Pancreas (tissue), 10 donors: ENCODE results near the gene STK17A. TPM values are rescaled to one million over a fixed set of nuclear protein-coding genes. Genes with fewer than 3 reads are reported as not detected.

Source experiments
- ATAC-seq, 4 donors: fragments of 200-7000 bp; cut with Tn5 transposase; one replicate each; pipeline versions ENCODE4 v1.8.0 to v1.9.1; 2020; ENCODE audit warnings: mild to moderate bottlenecking in 4 of 4, moderate library complexity in 4 of 4
- DNase-seq, 6 donors: peaks; one replicate each; pipeline ENCODE4 v3.0.0-alpha.2; 2020
- FAIRE-seq: peaks from 2 replicates; lab custom pipeline; 2012; peaks lifted over from hg19 to GRCh38; lab: Jason Lieb, UNC
- H3K27ac ChIP-seq, 4 donors: fragments of 200-600 bp; sonication (generic); 1 replicate in 3 of 4; 2 replicates in 1 of 4; pipeline versions ENCODE4 v1.5.0 to v1.8.0; 2020
- H3K27me3 ChIP-seq, 4 donors: fragments of 200-600 bp; one replicate each; pipeline ENCODE4 v1.8.0; 2021
- H3K36me3 ChIP-seq, 3 donors: fragments of 200-600 bp; sonication (generic) in 1 of 3; one replicate each; pipeline versions ENCODE4 v1.5.0 to v1.8.0; 2020 to 2021
- H3K4me1 ChIP-seq, 3 donors: fragments of 200-600 bp; one replicate each; pipeline ENCODE4 v1.8.0; 2021
- H3K4me3 ChIP-seq, 4 donors: fragments of 200-600 bp; sonication (generic) in 2 of 4; one replicate each; pipeline versions ENCODE4 v1.5.0 to v1.8.0; 2020 to 2021
- H3K9me3 ChIP-seq, 4 donors: fragments of 200-600 bp; one replicate each; pipeline ENCODE4 v1.8.0; 2021
- WGBS, 2 donors: extraction: QIAGEN DNeasy Blood & Tissue Kit; methylation state at CpG; one replicate each; pipeline ENCODE4 v1.1.7; 2013; 5-methylcytosine and 5-hydroxymethylcytosine counted together
- intact Hi-C, 3 donors: fragments of 100-400 bp; cut with DNase I; formaldehyde crosslinking; loops; one replicate each; pipeline versions ENCODE4 v1.11.1 to v1.14.2; 2022
- polyA plus RNA-seq, 2 donors: library from polyadenylated mRNA; stranded (reverse); fragments of 200-250 nt; gene quantifications; one replicate each; pipeline ENCODE4 v1.2.3, GENCODE V29; 2013
- total RNA-seq, 6 donors: library from RNA; stranded (reverse); fragmentation: NEBNext Ultra II Directional in 4 of 6; extraction: Animal tissue kit (Norgen Biotek cat#: 25700) in 4 of 6; gene quantifications; one replicate each; pipeline versions ENCODE4 v1.2.1 to v1.2.4, GENCODE V29; 2021 to 2023
- TF ChIP-seq, protein P1 (sequence below), 4 donors: fragments of 200-600 bp; sonication (generic) in 3 of 4; IDR thresholded peaks; one replicate each; pipeline versions ENCODE4 v1.5.0 to v1.8.0; 2021; ENCODE audit warnings: antibody characterized with exemption in 4 of 4
- donor health status: healthy with polysubstance abuse.
- donor health status: DM: no; HTN: no; CAD: no; lungs with moderate emphysema.
- donor health status: DM: no; HTN: no; CAD: no.
- donor health status: control.
- donor health status: control.
- donor health status: Bipolar disorder and iron deficiency.
- donor health status: DM: yes; HTN: yes; CAD: no.
- donor health status: DM: no; HTN: no; CAD: no.
- donor health status: DM: no; HTN: no; CAD: no.
- donor health status: DM: yes; HTN: yes; CAD: no.

STK17A gene
- total and polyA plus RNA-seq, 8 donors, result 7.0 to 19.3 (median 11.2) TPM

DNA sequence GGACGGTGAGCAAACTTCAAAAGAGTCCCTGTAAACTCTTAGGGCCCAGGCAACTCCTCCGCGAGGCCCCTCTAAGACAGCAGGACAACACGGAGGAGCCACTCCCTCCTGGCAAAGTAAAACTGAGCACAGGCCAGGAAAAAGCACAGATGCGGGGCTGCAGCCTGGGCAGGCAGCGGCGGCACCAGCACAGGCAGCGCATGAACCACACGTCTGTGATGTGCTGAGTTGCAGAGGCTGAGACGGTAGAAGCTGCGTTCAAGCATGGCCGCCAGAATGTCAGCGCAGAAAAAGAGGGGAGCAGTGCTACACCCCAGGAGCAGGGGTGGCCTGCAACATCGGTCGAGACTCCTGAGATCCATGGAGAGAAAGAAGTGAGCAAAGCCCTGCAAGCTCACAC is 46.1 kb upstream of the STK17A start:
- TF ChIP-seq, protein P1, sequence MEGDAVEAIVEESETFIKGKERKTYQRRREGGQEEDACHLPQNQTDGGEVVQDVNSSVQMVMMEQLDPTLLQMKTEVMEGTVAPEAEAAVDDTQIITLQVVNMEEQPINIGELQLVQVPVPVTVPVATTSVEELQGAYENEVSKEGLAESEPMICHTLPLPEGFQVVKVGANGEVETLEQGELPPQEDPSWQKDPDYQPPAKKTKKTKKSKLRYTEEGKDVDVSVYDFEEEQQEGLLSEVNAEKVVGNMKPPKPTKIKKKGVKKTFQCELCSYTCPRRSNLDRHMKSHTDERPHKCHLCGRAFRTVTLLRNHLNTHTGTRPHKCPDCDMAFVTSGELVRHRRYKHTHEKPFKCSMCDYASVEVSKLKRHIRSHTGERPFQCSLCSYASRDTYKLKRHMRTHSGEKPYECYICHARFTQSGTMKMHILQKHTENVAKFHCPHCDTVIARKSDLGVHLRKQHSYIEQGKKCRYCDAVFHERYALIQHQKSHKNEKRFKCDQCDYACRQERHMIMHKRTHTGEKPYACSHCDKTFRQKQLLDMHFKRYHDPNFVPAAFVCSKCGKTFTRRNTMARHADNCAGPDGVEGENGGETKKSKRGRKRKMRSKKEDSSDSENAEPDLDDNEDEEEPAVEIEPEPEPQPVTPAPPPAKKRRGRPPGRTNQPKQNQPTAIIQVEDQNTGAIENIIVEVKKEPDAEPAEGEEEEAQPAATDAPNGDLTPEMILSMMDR (IDR thresholded peaks at IDR 0.05), result no peak
- Histone ChIP-seq H3K36me3 (no peaks in the 10 kb centered on the region), H3K27ac (no peak overlapping the region), H3K4me3 (no peak overlapping the region), H3K27me3 (no peaks in the 10 kb centered on the region), H3K4me1 (no peaks in the 10 kb centered on the region), H3K9me3 (no peaks in the 10 kb centered on the region)
- FAIRE-seq (no peak), DNase-seq (no peak), ATAC-seq (no peak)
- 81 to 90% methylated on average over 15 of the region's 15 CpGs for WGBS, 2 donors
- intact Hi-C loops, result no loop called here

DNA sequence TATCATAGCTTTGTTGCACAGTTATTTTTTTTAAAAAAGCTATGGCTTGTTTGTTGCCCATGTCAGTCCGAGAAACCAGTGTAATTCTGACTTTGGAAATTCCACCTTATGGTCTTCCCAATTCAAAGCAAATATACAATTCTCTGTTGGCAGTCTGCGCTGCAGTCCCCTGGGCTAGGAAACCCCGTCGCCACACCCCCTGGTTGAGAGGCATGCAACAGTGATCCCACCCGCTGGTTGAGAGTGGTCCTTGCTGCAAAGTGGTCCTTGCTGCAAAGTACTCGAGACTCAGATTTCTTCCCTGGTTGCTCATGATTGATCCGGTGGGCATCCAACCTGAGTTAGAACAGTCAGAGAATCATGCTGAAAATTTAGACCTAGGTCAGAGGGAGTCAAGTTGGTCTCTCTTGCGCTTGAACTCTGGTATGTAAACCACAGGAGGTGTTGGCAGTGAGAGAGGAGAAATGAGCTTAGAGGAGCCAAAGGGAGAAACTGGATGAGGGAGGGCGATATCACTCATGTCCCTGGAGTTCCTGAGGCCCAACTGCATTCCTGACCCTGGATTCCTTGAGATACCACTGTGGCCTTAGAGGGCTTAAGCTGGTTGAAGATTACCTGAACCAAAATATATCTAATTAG is 45.0 kb upstream of the STK17A start:
- DNase-seq (no peak), FAIRE-seq (no peak), ATAC-seq (no peak)
- H3K9me3 ChIP-seq, result no peaks in the 10 kb centered on the region
- H3K27ac ChIP-seq, result no peak overlapping the region
- no peak overlapping the region for H3K4me3 ChIP-seq
- intact Hi-C loops, result no loop called here
- no peaks in the 10 kb centered on the region for H3K36me3 ChIP-seq
- H3K27me3 ChIP-seq, result no peaks in the 10 kb centered on the region
- no peaks in the 10 kb centered on the region for H3K4me1 ChIP-seq
- TF ChIP-seq, protein P1 (IDR thresholded peaks at IDR 0.05), result no peak
- WGBS, 2 donors, result 79 to 88% methylated on average over 9 of the region's 9 CpGs

DNA sequence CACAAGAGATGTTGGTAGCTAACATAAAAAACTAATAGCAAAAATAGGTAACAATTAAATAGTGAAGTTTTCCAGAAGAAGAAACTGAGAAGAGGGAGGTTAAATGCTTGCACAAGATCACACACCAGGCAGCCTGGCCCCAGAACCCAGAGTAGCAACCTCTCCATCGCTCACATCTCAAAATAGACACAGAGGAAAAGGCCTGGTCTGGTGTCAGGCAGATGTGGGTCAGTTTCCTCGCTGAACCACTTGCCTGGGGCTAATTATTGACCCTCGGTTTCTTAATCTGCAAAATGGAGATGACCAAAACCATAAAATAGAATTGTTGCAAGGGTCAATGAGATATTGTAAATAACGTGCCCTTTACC is 44.5 kb upstream of the STK17A start:
- TF ChIP-seq, protein P1 (IDR thresholded peaks at IDR 0.05), result no peak
- Histone ChIP-seq H3K9me3 (no peaks in the 10 kb centered on the region), H3K27me3 (no peaks in the 10 kb centered on the region), H3K4me1 (no peaks in the 10 kb centered on the region), H3K36me3 (no peaks in the 10 kb centered on the region), H3K27ac (no peak overlapping the region), H3K4me3 (no peak overlapping the region)
- no peak for DNase-seq
- FAIRE-seq, result no peak
- ATAC-seq, result no peak
- WGBS, 2 donors, result 63 to 64% methylated on average over 4 of the region's 4 CpGs
- intact Hi-C loops, result no loop called here

DNA sequence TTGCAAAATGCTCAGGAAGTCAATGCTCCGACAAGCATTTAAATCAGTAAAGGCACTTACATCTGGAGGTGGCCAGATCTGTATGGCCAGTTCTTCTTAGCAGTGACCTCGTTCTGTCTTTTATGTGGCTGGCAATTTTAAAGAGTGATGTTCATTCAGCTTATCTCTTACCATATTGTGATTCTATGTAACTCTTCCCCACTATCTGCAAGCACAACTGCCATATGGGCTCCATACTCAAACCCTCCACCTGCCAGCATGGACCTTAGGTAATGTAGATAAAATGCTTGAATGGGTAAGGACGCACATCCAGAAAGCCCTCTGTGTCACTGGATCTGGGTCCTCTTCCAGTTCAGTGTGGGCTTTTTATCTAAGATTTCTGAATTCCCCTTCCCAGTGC is 42.4 kb upstream of the STK17A start:
- Histone ChIP-seq H3K4me1 (no peaks in the 10 kb centered on the region), H3K9me3 (no peaks in the 10 kb centered on the region), H3K36me3 (no peaks in the 10 kb centered on the region), H3K27ac (no peak overlapping the region), H3K27me3 (no peaks in the 10 kb centered on the region), H3K4me3 (no peak overlapping the region)
- 76 to 83% methylated on average over 3 of the region's 3 CpGs for WGBS, 2 donors
- ATAC-seq, result no peak
- TF ChIP-seq, protein P1 (IDR thresholded peaks at IDR 0.05), result no peak
- DNase-seq, result no peak
- FAIRE-seq, result no peak
- intact Hi-C loops, result no loop called here

DNA sequence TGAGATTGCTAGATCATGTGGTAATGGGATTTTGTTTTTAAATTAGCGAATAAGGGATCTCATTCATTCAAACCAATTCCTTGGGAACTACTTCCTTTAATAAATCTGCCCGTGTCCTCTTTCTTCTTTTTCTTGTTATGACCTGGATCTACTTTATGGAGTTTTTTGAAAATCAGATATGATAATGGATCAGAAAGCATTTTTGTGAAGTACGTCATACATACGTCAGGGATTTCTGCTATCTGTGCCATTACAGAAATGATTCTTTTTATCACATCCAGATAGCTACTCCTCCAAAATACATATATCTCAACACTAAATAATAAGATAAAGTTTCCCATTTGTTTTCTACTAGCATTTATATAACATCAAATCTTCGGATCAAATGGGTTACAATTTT is 40.2 kb upstream of the STK17A start:
- TF ChIP-seq, protein P1 (IDR thresholded peaks at IDR 0.05), result no peak
- H3K4me3 ChIP-seq, result no peak overlapping the region
- intact Hi-C loops, result no loop called here
- H3K4me1 ChIP-seq, result no peaks in the 10 kb centered on the region
- H3K27me3 ChIP-seq, result no peaks in the 10 kb centered on the region
- FAIRE-seq (no peak), DNase-seq (no peak), ATAC-seq (no peak)
- WGBS, 2 donors, result 83 to 93% methylated on average over 5 of the region's 5 CpGs
- no peak overlapping the region for H3K27ac ChIP-seq
- no peaks in the 10 kb centered on the region for H3K36me3 ChIP-seq
- no peaks in the 10 kb centered on the region for H3K9me3 ChIP-seq
